Karpas-422 (cell line): ENCODE results near the gene ARPP21. TPM values are rescaled to one million over a fixed set of nuclear protein-coding genes. Genes with fewer than 3 reads are reported as not detected.

Experiments used
- DNase-seq: peaks from one replicate; pipeline ENCODE4 v3.0.0-alpha.2; 2015
- H2AFZ ChIP-seq: fragments of 200-600 bp; sonication (generic); 2 replicates; pipeline ENCODE4 v1.6.1; 2014; ENCODE audit warnings: antibody characterized with exemption, low read length, mixed read lengths
- H3K27ac ChIP-seq: fragments of 200-600 bp; sonication (generic); 2 replicates; pipeline ENCODE4 v1.5.1; 2014; ENCODE audit warnings: mild to moderate bottlenecking, low read length, moderate library complexity
- H3K27me3 ChIP-seq: fragments of 200-600 bp; sonication (generic); 2 replicates; pipeline ENCODE4 v1.6.1; 2014; ENCODE audit warnings: low read length, mixed read lengths
- H3K36me3 ChIP-seq: fragments of 200-600 bp; sonication (generic); 2 replicates; pipeline ENCODE4 v1.6.1; 2014; ENCODE audit warnings: low read length, mixed read lengths; ENCODE audit not compliant: insufficient read depth
- H3K4me1 ChIP-seq: fragments of 200-600 bp; sonication (generic); 2 replicates; pipeline ENCODE4 v1.6.1; 2014; ENCODE audit warnings: mild to moderate bottlenecking, low read length, mixed read lengths
- H3K4me2 ChIP-seq: fragments of 200-600 bp; sonication (generic); 2 replicates; pipeline ENCODE4 v1.6.1; 2014; ENCODE audit warnings: low read length, low read depth, mild to moderate bottlenecking; ENCODE audit not compliant: poor library complexity, severe bottlenecking
- H3K4me3 ChIP-seq: fragments of 200-600 bp; sonication (generic); 2 replicates; pipeline ENCODE4 v1.5.1; 2014; ENCODE audit warnings: mild to moderate bottlenecking, antibody characterized with exemption, low read length, mixed read lengths
- H3K79me2 ChIP-seq: fragments of 200-600 bp; sonication (generic); 2 replicates; pipeline ENCODE4 v1.6.1; 2014; ENCODE audit warnings: mild to moderate bottlenecking, low read length, mixed read lengths
- H3K9ac ChIP-seq: fragments of 200-600 bp; sonication (generic); 2 replicates; pipeline ENCODE4 v1.6.0; 2014; ENCODE audit warnings: low read length
- H3K9me2 ChIP-seq: fragments of 200-600 bp; sonication (generic), shearing (Covaris generic); replicated peaks from 2 replicates; pipeline ENCODE4 v1.6.0; 2014; ENCODE audit warnings: mild to moderate bottlenecking, low read length, moderate library complexity; ENCODE audit not compliant: insufficient read depth
- H3K9me3 ChIP-seq: fragments of 300-700, 200-600 bp; sonication (generic); 2 replicates; pipeline ENCODE4 v1.6.1; 2014; ENCODE audit warnings: low read length, mixed read lengths
- H4K20me1 ChIP-seq: fragments of 200-600 bp; sonication (generic); 2 replicates; pipeline ENCODE4 v1.6.1; 2014; ENCODE audit warnings: mild to moderate bottlenecking, antibody characterized with exemption, low read length, low read depth; ENCODE audit not compliant: insufficient read depth
- total RNA-seq: library from RNA; depleted of rRNA; stranded (reverse); fragments of >200 nt; shearing (Covaris generic); gene quantifications from 2 replicates; pipeline ENCODE4 v1.2.3, GENCODE V29; 2014; ENCODE audit warnings: low replicate concordance

The ARPP21 gene
- total RNA-seq, 1 experiment from 2014 or later: not detected

DNA sequence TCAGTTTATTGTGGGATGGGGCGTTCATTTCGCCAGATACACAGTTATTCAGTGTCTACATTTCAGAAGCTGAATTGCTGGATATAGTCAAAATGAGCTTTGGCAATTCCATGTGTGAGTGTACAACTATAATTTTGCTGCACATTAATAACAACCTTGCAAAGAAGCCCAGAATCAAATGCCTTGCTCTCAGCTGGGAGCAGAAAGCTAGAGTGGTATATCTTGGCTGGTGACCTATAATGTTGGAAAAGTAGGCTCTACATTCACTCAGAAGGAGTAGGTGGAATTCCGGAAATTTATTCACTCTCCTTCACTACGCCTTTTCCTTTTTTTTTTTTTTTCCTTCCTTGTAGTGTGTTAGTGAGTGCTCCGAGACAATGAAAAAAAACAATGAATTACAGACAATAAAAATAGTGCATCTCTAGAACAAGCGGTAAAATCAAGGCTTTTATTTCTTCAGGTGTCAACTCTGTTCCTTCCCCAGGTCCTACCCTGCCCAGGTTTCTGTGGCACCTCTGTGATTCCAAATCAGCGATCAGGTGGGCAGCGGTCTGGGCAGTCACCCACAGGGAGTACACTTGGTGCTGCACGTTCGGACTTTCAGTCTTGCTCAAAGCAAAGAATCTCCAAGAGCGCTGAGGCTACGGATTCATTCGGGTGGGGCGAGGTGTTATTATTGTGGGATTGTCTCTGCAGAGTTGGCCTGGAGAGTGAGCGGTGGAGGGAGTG is 910 bp upstream of the ARPP21 start:
- H3K36me3 ChIP-seq: no peaks in the 10 kb centered on the region
- H3K27me3 ChIP-seq: no peaks in the 10 kb centered on the region
- no peaks in the 10 kb centered on the region for H3K9me3 ChIP-seq
- no peaks in the 10 kb centered on the region for H4K20me1 ChIP-seq
- no peak overlapping the region for H3K27ac ChIP-seq
- H3K9ac ChIP-seq: no peak overlapping the region
- H3K4me3 ChIP-seq: no peak overlapping the region
- H3K9me2 ChIP-seq: no peaks in the 10 kb centered on the region
- H2AFZ ChIP-seq: no peak overlapping the region
- no peaks in the 10 kb centered on the region for H3K79me2 ChIP-seq
- DNase-seq: no peak
- H3K4me2 ChIP-seq: no peak overlapping the region
- H3K4me1 ChIP-seq: peaks cover 8% of the 10 kb centered on the region

DNA sequence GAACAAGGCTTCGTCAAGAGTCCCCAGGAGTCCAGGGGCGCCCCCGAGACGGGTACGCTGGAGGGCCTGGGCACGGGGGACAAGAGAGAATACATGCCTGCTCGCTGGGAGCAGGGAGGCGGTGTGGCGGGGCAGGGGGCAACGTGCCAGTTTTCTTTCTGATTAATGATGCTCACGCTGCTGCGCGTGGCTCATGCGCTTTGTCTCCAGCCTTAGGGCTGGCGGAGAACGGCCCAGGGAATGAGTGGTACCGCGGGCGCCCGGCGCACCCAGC is 408 bp upstream of the ARPP21 start:
- Histone ChIP-seq H3K9ac (no peak overlapping the region), H3K9me2 (no peaks in the 10 kb centered on the region), H4K20me1 (no peaks in the 10 kb centered on the region), H3K4me2 (no peak overlapping the region), H3K36me3 (no peaks in the 10 kb centered on the region), H3K27ac (no peak overlapping the region), H3K4me3 (no peak overlapping the region), H3K79me2 (no peaks in the 10 kb centered on the region), H2AFZ (no peak overlapping the region), H3K9me3 (no peaks in the 10 kb centered on the region), H3K4me1 (peaks cover 8% of the 10 kb centered on the region), H3K27me3 (no peaks in the 10 kb centered on the region)
- DNase-seq: no peak

GRCh38 chr3:35640190-35641165 is 1.2 kb downstream of the ARPP21 start:
- Histone ChIP-seq H3K9me2 (no peaks in the 10 kb centered on the region), H3K36me3 (no peaks in the 10 kb centered on the region), H4K20me1 (no peaks in the 10 kb centered on the region), H3K9ac (no peak overlapping the region), H3K9me3 (no peaks in the 10 kb centered on the region), H3K27ac (no peak overlapping the region), H3K79me2 (no peaks in the 10 kb centered on the region), H3K27me3 (no peaks in the 10 kb centered on the region), H2AFZ (no peak overlapping the region), H3K4me2 (no peak overlapping the region), H3K4me3 (no peak overlapping the region), H3K4me1 (peaks cover 8% of the 10 kb centered on the region)
- no peak for DNase-seq

GRCh38 chr3:35641331-35641730 is 2.0 kb downstream of the ARPP21 start:
- H4K20me1 ChIP-seq: no peaks in the 10 kb centered on the region
- no peak for DNase-seq
- H3K4me3 ChIP-seq: no peak overlapping the region
- H3K9me2 ChIP-seq: no peaks in the 10 kb centered on the region
- no peak overlapping the region for H3K4me2 ChIP-seq
- H3K4me1 ChIP-seq: peaks cover 8% of the 10 kb centered on the region
- H3K9me3 ChIP-seq: no peaks in the 10 kb centered on the region
- no peak overlapping the region for H2AFZ ChIP-seq
- no peak overlapping the region for H3K9ac ChIP-seq
- no peaks in the 10 kb centered on the region for H3K27me3 ChIP-seq
- no peak overlapping the region for H3K27ac ChIP-seq
- no peaks in the 10 kb centered on the region for H3K79me2 ChIP-seq
- H3K36me3 ChIP-seq: no peaks in the 10 kb centered on the region

DNA sequence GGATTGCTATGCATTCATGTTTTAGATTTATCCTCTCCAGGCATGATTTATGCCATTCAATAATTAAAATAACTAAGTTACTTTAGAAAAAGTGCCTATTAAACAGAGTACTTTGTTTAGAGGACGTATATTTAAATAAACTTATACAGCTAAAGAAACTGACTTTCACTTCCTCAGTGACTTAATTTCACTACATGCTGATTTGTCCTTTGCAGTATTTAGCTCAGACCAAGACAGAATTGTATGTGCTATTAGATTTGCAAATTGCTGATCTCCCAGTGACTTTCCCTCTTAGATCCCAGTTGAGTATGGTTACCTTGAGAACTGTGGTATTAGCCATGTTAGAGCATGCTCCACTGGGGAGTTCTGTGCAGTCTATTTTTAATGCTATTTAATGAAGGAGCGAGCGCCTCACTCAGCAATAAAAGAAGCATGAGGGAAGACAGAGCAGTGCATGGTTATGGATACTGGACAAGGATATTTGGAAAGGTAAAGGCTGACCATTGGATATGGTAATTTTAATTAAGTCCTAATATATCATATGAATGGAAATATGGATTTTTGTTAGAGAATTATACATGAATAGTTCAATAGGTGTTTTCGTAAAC is 2.7 kb downstream of the ARPP21 start:
- Histone ChIP-seq H3K36me3 (no peaks in the 10 kb centered on the region), H3K27me3 (no peaks in the 10 kb centered on the region), H3K9ac (no peak overlapping the region), H3K4me1 (peaks cover 8% of the 10 kb centered on the region), H3K9me2 (no peaks in the 10 kb centered on the region), H3K4me2 (no peak overlapping the region), H2AFZ (no peak overlapping the region), H3K27ac (no peak overlapping the region), H3K4me3 (no peak overlapping the region), H4K20me1 (no peaks in the 10 kb centered on the region), H3K79me2 (no peaks in the 10 kb centered on the region), H3K9me3 (no peaks in the 10 kb centered on the region)
- peak; percentile 53 for DNase-seq

DNA sequence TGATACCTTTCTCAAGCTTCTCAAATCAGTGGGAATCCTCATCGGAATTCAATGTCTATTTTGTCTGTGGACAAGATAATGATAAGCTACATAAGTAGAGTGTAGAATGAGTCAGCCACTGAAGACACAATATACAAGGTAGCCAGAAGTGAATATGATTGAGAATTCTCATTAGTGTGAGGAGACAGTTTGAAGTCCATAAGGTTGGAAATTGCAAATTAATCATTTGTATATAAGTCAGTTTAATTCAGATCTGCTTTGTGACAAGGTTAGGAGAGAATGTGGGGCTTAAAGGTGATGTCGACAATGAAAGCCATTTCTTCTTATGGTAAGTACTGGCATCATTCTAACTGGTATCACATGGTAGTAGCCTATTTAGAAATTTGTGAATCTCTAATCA is 4.2 kb downstream of the ARPP21 start:
- Histone ChIP-seq H3K4me3 (no peak overlapping the region), H3K4me2 (no peak overlapping the region), H3K9me3 (no peaks in the 10 kb centered on the region), H3K79me2 (no peaks in the 10 kb centered on the region), H4K20me1 (no peaks in the 10 kb centered on the region), H3K4me1 (peaks cover 8% of the 10 kb centered on the region), H3K36me3 (no peaks in the 10 kb centered on the region), H2AFZ (no peak overlapping the region), H3K27ac (no peak overlapping the region), H3K9ac (no peak overlapping the region), H3K27me3 (no peaks in the 10 kb centered on the region), H3K9me2 (no peaks in the 10 kb centered on the region)
- DNase-seq: no peak

- Histone ChIP-seq H3K4me1 (peaks cover 8% of the 10 kb centered on the region), H3K36me3 (no peaks in the 10 kb centered on the region), H3K4me2 (no peak overlapping the region), H3K9me3 (no peaks in the 10 kb centered on the region), H3K9me2 (no peaks in the 10 kb centered on the region), H3K4me3 (no peak overlapping the region), H3K79me2 (no peaks in the 10 kb centered on the region), H3K27me3 (no peaks in the 10 kb centered on the region), H3K27ac (no peak overlapping the region), H3K9ac (no peak overlapping the region), H2AFZ (no peak overlapping the region), H4K20me1 (no peaks in the 10 kb centered on the region)
- no peak for DNase-seq
These were observed 5.1 kb downstream of the ARPP21 start for GRCh38 chr3:35644451-35644850.

GRCh38 chr3:35645189-35645588 is 5.9 kb downstream of the ARPP21 start:
- Histone ChIP-seq H3K4me2 (no peak overlapping the region), H3K9me2 (no peaks in the 10 kb centered on the region), H3K79me2 (no peaks in the 10 kb centered on the region), H3K9me3 (no peaks in the 10 kb centered on the region), H3K4me3 (no peak overlapping the region), H3K4me1 (peaks cover 8% of the 10 kb centered on the region), H3K27me3 (no peaks in the 10 kb centered on the region), H2AFZ (no peak overlapping the region), H3K27ac (no peak overlapping the region), H3K9ac (no peak overlapping the region), H3K36me3 (no peaks in the 10 kb centered on the region), H4K20me1 (no peaks in the 10 kb centered on the region)
- DNase-seq: no peak
